K562 (cell line): ENCODE data around the gene IFI16. TPM values are rescaled to one million over a fixed set of nuclear protein-coding genes. Genes with fewer than 3 reads are reported as not detected.

Experiments
- ATF4 ChIP-seq: fragments of 450-650 bp; formaldehyde crosslinking; IDR thresholded peaks from 2 replicates; pipeline ENCODE4 v1.4.0; 2022; ENCODE audit warnings: mild to moderate bottlenecking, moderate library complexity
- DNMT1 ChIP-seq: fragments of 450-650 bp; IDR thresholded peaks from 2 replicates; pipeline ENCODE4 v1.6.1; 2016; ENCODE audit warnings: antibody characterized with exemption, mild to moderate bottlenecking
- EHMT2 ChIP-seq: fragments of 450-650 bp; IDR thresholded peaks from 2 replicates; pipeline ENCODE4 v1.6.1; 2018; ENCODE audit warnings: antibody characterized with exemption
- GABPA ChIP-seq: fragments of 200-800 bp; sonication (Bioruptor generic); conservative IDR thresholded peaks from 2 replicates; pipeline ENCODE4 v1.6.1; 2016; ENCODE audit warnings: low read depth, missing genetic modification characterization, missing compliant biosample characterization
- GABPB2 ChIP-seq: fragments of 250-450 bp; sonication (Bioruptor Pico); conservative IDR thresholded peaks from 2 replicates; pipeline ENCODE4 v1.5.1; 2021; ENCODE audit warnings: mild to moderate bottlenecking
- HES1 ChIP-seq: fragments of 450-650 bp; IDR thresholded peaks from 2 replicates; pipeline ENCODE4 v1.6.1; 2016; ENCODE audit warnings: low read depth, mild to moderate bottlenecking, moderate library complexity
- HLTF ChIP-seq: fragments of 450-650 bp; IDR thresholded peaks from 2 replicates; pipeline ENCODE4 v1.6.1; 2016
- JUN ChIP-seq, 2 experiments: sonication (generic) in 1 of 2; formaldehyde crosslinking in 1 of 2; IDR thresholded peaks; 2 replicates each; pipeline versions ENCODE4 v1.6.1 to v1.8.0; 2012 to 2022; ENCODE audit warnings: borderline replicate concordance in 2 of 2, mild to moderate bottlenecking in 2 of 2, improper control_type of control experiment in 1 of 2, low read depth in 1 of 2, low read length in 1 of 2, missing genetic modification reagents in 1 of 2
- JUND ChIP-seq, 2 experiments: IDR thresholded peaks; 2 replicates in 1 of 2; 3 replicates in 1 of 2; pipeline ENCODE4 v1.6.1; 2011; ENCODE audit warnings: borderline replicate concordance in 2 of 2, low read depth in 2 of 2, low read length in 2 of 2, improper control_type of control experiment in 1 of 2, missing biosample characterization in 1 of 2, missing genetic modification characterization in 1 of 2, missing genetic modification reagents in 1 of 2
- PCBP2 ChIP-seq: fragments of 200-400 bp; formaldehyde crosslinking; IDR thresholded peaks from 2 replicates; pipeline ENCODE4 v1.6.1; 2018; ENCODE audit warnings: low read length, low read depth, mild to moderate bottlenecking, moderate library complexity; ENCODE audit not compliant: poor library complexity, severe bottlenecking
- SRSF1 ChIP-seq: fragments of 200-400 bp; formaldehyde crosslinking; IDR thresholded peaks from 2 replicates; pipeline ENCODE4 v1.6.1; 2017; ENCODE audit warnings: mild to moderate bottlenecking, low read depth, low read length, moderate library complexity
- ZBTB7A ChIP-seq: IDR thresholded peaks from 2 replicates; pipeline ENCODE4 v1.6.1; 2011; ENCODE audit warnings: low read depth, mild to moderate bottlenecking, low read length, moderate library complexity, borderline replicate concordance; ENCODE audit not compliant: control insufficient read depth
- ZEB2 ChIP-seq: fragments of 450-650 bp; IDR thresholded peaks from 2 replicates; pipeline ENCODE4 v1.6.1; 2016
- ZNF707 ChIP-seq: fragments of 250-450 bp; sonication (Bioruptor Pico); conservative IDR thresholded peaks from 2 replicates; pipeline ENCODE4 v1.8.0; 2022; ENCODE audit warnings: inconsistent platforms, mild to moderate bottlenecking, moderate library complexity
- ZNF764 ChIP-seq: fragments of 250-450 bp; sonication (Bioruptor Pico); IDR thresholded peaks from 2 replicates; pipeline ENCODE4 v1.4.0; 2020; ENCODE audit warnings: low read depth, mild to moderate bottlenecking, moderate library complexity
- polyA plus RNA-seq, 8 experiments: library from polyadenylated mRNA; depleted of rRNA in 4 of 8; stranded (reverse) in 5 of 8; unstranded in 3 of 8; fragments of >200 nt; fragmentation: Nextera tagmentation in 2 of 8; fragmentation: Illumina TruSeq in 1 of 8; extraction: Ambion mirVana in 2 of 8; extraction: Trizol in 1 of 8; gene quantifications; 2 replicates each; pipeline versions ENCODE4 v1.2.1 to v1.2.3, GENCODE V29; 2011 to 2014; ENCODE audit warnings: inconsistent platforms in 1 of 8, missing spikeins in 1 of 8
- total RNA-seq, 7 experiments: library from RNA; depleted of rRNA in 6 of 7; stranded (reverse); fragments of >200 nt in 6 of 7; fragmentation: Illumina TruSeq in 2 of 7; extraction: Trizol in 2 of 7; gene quantifications; 2 replicates each; pipeline versions ENCODE4 v1.2.1 to v1.2.3, GENCODE V29; 2011 to 2021; ENCODE audit warnings: low replicate concordance in 1 of 7
- TF ChIP-seq, protein P1 (sequence below): fragments of 450-650 bp; formaldehyde crosslinking; IDR thresholded peaks from 2 replicates; pipeline ENCODE4 v1.4.0; 2020; ENCODE audit warnings: mild to moderate bottlenecking, mixed read lengths
- TF ChIP-seq, protein P2 (sequence below): fragments of 450-650 bp; formaldehyde crosslinking; IDR thresholded peaks from 2 replicates; pipeline ENCODE4 v1.4.0; 2020; ENCODE audit warnings: mild to moderate bottlenecking, moderate library complexity

The IFI16 gene
- total and polyA plus RNA-seq, 9 of the 15 experiments (the other 6 are each of a cell fraction or from before 2014, with no cell fraction given) = 0.70 to 2.8 (median 1.6) TPM

GRCh38 chr1:159015440-159015909, 5.8 kb downstream of the IFI16 start (continued):
- TF ChIP-seq DNMT1 = no peak
- no peak for TF ChIP-seq GABPB2 (CRISPR knock-in tag)
- TF ChIP-seq ZEB2 = no peak
- TF ChIP-seq JUND (IDR thresholded peaks at IDR 0.05; ENCODE audit: borderline replicate concordance, low read depth, low read length) = peak; percentile 87
- peak; percentile 92; the same call in 2 of the 3 replicates for TF ChIP-seq JUND (tag; IDR thresholded peaks at IDR 0.05; ENCODE audit: borderline replicate concordance, low read depth, low read length)
- TF ChIP-seq, protein P1, sequence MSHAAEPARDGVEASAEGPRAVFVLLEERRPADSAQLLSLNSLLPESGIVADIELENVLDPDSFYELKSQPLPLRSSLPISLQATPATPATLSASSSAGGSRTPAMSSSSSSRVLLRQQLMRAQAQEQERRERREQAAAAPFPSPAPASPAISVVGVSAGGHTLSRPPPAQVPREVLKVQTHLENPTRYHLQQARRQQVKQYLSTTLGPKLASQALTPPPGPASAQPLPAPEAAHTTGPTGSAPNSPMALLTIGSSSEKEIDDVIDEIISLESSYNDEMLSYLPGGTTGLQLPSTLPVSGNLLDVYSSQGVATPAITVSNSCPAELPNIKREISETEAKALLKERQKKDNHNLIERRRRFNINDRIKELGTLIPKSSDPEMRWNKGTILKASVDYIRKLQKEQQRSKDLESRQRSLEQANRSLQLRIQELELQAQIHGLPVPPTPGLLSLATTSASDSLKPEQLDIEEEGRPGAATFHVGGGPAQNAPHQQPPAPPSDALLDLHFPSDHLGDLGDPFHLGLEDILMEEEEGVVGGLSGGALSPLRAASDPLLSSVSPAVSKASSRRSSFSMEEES (CRISPR knock-in tag) = peak; percentile 45; the same call in 1 of the 2 replicates
- TF ChIP-seq, protein P2, sequence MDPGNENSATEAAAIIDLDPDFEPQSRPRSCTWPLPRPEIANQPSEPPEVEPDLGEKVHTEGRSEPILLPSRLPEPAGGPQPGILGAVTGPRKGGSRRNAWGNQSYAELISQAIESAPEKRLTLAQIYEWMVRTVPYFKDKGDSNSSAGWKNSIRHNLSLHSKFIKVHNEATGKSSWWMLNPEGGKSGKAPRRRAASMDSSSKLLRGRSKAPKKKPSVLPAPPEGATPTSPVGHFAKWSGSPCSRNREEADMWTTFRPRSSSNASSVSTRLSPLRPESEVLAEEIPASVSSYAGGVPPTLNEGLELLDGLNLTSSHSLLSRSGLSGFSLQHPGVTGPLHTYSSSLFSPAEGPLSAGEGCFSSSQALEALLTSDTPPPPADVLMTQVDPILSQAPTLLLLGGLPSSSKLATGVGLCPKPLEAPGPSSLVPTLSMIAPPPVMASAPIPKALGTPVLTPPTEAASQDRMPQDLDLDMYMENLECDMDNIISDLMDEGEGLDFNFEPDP (CRISPR knock-in tag) = no peak
- no peak for TF ChIP-seq HLTF
- no peak for TF ChIP-seq ZBTB7A
- TF ChIP-seq JUN (IDR thresholded peaks at IDR 0.05; ENCODE audit: borderline replicate concordance, low read depth, low read length) = peak; percentile 85
- TF ChIP-seq JUN (CRISPR knock-in tag; IDR thresholded peaks at IDR 0.05; ENCODE audit: borderline replicate concordance) = no peak
- no peak for TF ChIP-seq HES1
- TF ChIP-seq ZNF707 = no peak
- TF ChIP-seq EHMT2 = 0 out of 2 replicates have a peak, but pooled peaks have one; percentile 57
- TF ChIP-seq SRSF1 = no peak
- TF ChIP-seq ZNF764 (CRISPR knock-in tag) = no peak
- no peak for TF ChIP-seq ATF4 (CRISPR knock-in tag)
- TF ChIP-seq GABPA (tag) = peak; percentile 82
- no peak for TF ChIP-seq PCBP2
